HG03095 (cell line): ENCODE data around the gene NCAM2.

Source experiments
- ATAC-seq: cut with Tn5 transposase; IDR thresholded peaks from one replicate; pipeline ENCODE4 v1.9.1; 2021; ENCODE audit warnings: moderate library complexity; ENCODE audit not compliant: unreplicated experiment

Gene NCAM2

GRCh38 chr21:21165063-21165645 is 166.9 kb downstream of the NCAM2 start:
- ATAC-seq: no peak

- ATAC-seq: no peak
These were observed 176.5 kb downstream of the NCAM2 start for GRCh38 chr21:21174676-21175075.

- no peak for ATAC-seq
These were observed 177.7 kb downstream of the NCAM2 start for GRCh38 chr21:21175798-21176334.

- no peak for ATAC-seq
These were observed 179.3 kb downstream of the NCAM2 start for GRCh38 chr21:21177353-21177986.

- no peak for ATAC-seq
These were observed 181.6 kb downstream of the NCAM2 start for GRCh38 chr21:21179619-21180298.

GRCh38 chr21:21182401-21183010 is 184.3 kb downstream of the NCAM2 start:
- ATAC-seq: no peak

GRCh38 chr21:21183092-21183491 is 184.9 kb downstream of the NCAM2 start:
- no peak for ATAC-seq

GRCh38 chr21:21184771-21185528 is 186.7 kb downstream of the NCAM2 start:
- no peak for ATAC-seq

GRCh38 chr21:21187579-21187978 is 189.4 kb downstream of the NCAM2 start:
- ATAC-seq: no peak

GRCh38 chr21:21188513-21189195 is 190.4 kb downstream of the NCAM2 start:
- ATAC-seq: no peak

- ATAC-seq: no peak
These were observed 197.3 kb downstream of the NCAM2 start for GRCh38 chr21:21195417-21195943.

- ATAC-seq: no peak
These were observed 197.9 kb downstream of the NCAM2 start for GRCh38 chr21:21196087-21196486.

GRCh38 chr21:21196848-21197247 is 198.6 kb downstream of the NCAM2 start:
- no peak for ATAC-seq

GRCh38 chr21:21199342-21200102 is 201.3 kb downstream of the NCAM2 start:
- no peak for ATAC-seq

- ATAC-seq: no peak
These were observed 202.1 kb downstream of the NCAM2 start for GRCh38 chr21:21200103-21200938.

- no peak for ATAC-seq
These were observed 202.9 kb downstream of the NCAM2 start for GRCh38 chr21:21200939-21201615.

- no peak for ATAC-seq
These were observed 205.7 kb downstream of the NCAM2 start for GRCh38 chr21:21203822-21204339.
